Measurements from ENCODE around the gene M6PR. TPM values are rescaled to one million over a fixed set of nuclear protein-coding genes. Genes with fewer than 3 reads are reported as not detected.
A peak's percentile ranks its signal among the peaks of the same experiment; 100 is the strongest.
"Not testable (repeated sequence)": the region's sequence is repeated elsewhere in the genome, so short reads cannot be mapped to it uniquely, and the experiment has no call there.

Gene M6PR
- total RNA-seq, 4 donors from 2014 or later, result 72.8 to 122 (median 73.4) TPM

DNA sequence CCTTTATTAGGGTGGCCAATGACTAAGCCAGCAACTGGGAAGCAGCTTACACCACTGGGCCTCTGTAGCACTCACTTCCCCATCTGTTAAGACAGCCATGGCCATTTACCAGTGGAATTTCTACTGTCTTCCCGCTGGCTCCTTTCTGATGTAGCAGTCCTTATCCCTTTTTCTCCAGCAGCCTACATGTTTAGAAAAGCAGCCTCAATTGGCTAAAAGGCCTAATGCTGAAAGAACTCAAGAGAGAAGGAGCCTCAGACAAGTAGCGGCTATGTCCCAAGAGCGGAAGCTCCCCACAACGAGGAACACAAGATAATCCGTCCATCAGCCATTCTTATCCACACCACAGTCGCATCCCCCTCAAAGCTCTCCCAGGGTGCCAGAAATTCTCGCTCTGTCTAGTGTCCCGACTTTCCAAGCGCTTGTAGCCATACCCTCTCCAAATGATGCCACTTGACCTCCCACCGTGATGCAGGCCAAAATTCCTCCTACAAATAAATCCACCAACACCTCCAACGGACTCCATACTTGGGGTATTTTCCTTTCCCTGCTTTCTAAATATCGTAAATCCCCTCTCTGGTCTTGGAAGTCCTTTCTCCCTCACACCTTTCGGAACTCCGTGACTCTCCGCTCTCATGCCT is 624 bp downstream of the M6PR start:
- no peak for DNase-seq (ENCODE audit: low spot score in 2 of 2)
- intact Hi-C loops (cut with DNase I; ENCODE audit: low total_unique reads), result no loop called here

DNA sequence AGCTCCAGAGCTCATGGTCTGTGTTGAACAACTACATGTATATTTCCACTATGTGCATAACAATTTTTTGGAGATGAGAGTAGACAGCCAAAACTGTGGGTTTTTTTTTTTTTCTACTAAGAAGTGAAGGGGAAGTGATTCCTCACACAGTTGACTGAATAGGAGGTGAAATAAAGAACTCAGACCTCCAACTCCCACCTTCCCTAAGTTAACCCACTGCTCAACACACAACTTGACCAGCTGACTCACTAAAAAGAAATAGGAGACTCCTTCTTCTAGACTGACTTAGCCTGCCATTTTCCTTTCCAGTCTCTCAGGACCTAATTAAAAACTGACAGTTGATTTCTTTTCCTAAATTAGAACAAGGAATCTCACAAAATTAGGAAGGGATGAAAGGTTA is 1.7 kb downstream of the M6PR start:
- DNase-seq (ENCODE audit: low spot score in 2 of 2), result no peak
- intact Hi-C loops (cut with DNase I; ENCODE audit: low total_unique reads), result no loop called here
- no peak for TF ChIP-seq POLR2A (IDR thresholded peaks at IDR 0.05)
- TF ChIP-seq, protein P1, sequence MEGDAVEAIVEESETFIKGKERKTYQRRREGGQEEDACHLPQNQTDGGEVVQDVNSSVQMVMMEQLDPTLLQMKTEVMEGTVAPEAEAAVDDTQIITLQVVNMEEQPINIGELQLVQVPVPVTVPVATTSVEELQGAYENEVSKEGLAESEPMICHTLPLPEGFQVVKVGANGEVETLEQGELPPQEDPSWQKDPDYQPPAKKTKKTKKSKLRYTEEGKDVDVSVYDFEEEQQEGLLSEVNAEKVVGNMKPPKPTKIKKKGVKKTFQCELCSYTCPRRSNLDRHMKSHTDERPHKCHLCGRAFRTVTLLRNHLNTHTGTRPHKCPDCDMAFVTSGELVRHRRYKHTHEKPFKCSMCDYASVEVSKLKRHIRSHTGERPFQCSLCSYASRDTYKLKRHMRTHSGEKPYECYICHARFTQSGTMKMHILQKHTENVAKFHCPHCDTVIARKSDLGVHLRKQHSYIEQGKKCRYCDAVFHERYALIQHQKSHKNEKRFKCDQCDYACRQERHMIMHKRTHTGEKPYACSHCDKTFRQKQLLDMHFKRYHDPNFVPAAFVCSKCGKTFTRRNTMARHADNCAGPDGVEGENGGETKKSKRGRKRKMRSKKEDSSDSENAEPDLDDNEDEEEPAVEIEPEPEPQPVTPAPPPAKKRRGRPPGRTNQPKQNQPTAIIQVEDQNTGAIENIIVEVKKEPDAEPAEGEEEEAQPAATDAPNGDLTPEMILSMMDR (IDR thresholded peaks at IDR 0.05), result no peak
- H3K4me3 ChIP-seq (ENCODE audit: low read depth, poor library complexity, severe bottlenecking), result no peak overlapping the region

More for the DNA sequence above, 624 bp downstream of the M6PR start:
- 1% methylated on average over 15 of the region's 15 CpGs for WGBS, 2 donors
- peak overlapping the region; percentile 63 for H3K4me3 ChIP-seq (ENCODE audit: low read depth, poor library complexity, severe bottlenecking)
- TF ChIP-seq POLR2A (IDR thresholded peaks at IDR 0.05), result no peak
- TF ChIP-seq, protein P1 (IDR thresholded peaks at IDR 0.05), result no peak

DNA sequence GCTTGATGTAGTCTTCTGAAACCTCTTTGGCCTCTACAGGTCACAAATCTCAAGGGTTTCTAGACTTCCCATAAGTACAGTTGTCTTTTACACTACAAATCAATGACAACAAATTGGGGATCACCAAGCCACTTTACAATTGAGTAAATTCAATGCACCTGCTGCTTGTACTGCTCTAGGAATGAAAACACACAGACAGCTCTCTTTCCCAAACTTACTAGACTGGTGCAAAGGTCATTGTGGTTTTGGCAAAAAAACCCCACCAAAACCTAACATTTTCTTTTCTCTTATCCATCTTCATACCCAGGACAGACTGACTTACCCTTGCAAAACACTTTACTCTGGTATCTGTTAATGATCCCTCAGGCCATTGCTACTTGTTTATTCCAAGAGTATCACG is 2.7 kb downstream of the M6PR start:
- 73 to 85% methylated on average over 1 of the region's 1 CpG for WGBS, 2 donors
- DNase-seq (ENCODE audit: low spot score in 2 of 2), result no peak
- no peak overlapping the region for H3K4me3 ChIP-seq (ENCODE audit: low read depth, poor library complexity, severe bottlenecking)
- TF ChIP-seq POLR2A (IDR thresholded peaks at IDR 0.05), result no peak
- TF ChIP-seq, protein P1 (IDR thresholded peaks at IDR 0.05), result no peak
- intact Hi-C loops (cut with DNase I; ENCODE audit: low total_unique reads), result no loop called here

DNA sequence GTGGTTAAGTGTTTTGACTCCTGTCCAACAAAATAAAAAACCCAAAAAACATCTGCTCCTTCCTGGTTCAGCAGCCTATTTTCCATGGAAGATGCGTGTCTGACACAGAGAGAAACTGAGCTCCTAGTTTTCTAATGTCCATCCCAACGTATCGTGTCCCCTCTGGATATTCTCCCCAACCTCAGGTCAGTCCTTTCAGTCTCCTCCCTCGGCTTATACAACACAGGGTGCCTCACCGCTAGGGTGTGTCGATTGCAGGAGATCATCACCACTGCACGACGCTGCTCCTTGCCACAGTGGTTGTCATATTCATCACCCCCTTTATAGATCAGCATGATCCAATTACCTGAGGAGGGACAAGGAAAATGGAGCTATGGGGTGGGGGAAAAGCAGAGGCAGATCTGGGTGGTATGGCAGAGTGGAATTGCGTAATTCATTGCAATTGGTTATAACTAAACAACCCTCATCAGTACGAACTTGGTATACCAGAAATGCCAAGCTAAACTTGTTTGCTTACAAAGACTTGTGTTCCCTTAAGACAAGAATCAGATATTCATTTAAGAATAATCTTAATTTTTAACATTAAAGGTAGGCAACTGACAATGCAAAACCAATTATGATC is 5.8 kb downstream of the M6PR start:
- intact Hi-C loops (cut with DNase I; ENCODE audit: low total_unique reads), result no loop called here
- H3K4me3 ChIP-seq (ENCODE audit: low read depth, poor library complexity, severe bottlenecking), result no peak overlapping the region
- TF ChIP-seq POLR2A (IDR thresholded peaks at IDR 0.05), result no peak
- TF ChIP-seq, protein P1 (IDR thresholded peaks at IDR 0.05), result no peak
- DNase-seq (ENCODE audit: low spot score in 2 of 2), result no peak
- WGBS, 2 donors, result 91 to 93% methylated on average over 10 of the region's 10 CpGs

DNA sequence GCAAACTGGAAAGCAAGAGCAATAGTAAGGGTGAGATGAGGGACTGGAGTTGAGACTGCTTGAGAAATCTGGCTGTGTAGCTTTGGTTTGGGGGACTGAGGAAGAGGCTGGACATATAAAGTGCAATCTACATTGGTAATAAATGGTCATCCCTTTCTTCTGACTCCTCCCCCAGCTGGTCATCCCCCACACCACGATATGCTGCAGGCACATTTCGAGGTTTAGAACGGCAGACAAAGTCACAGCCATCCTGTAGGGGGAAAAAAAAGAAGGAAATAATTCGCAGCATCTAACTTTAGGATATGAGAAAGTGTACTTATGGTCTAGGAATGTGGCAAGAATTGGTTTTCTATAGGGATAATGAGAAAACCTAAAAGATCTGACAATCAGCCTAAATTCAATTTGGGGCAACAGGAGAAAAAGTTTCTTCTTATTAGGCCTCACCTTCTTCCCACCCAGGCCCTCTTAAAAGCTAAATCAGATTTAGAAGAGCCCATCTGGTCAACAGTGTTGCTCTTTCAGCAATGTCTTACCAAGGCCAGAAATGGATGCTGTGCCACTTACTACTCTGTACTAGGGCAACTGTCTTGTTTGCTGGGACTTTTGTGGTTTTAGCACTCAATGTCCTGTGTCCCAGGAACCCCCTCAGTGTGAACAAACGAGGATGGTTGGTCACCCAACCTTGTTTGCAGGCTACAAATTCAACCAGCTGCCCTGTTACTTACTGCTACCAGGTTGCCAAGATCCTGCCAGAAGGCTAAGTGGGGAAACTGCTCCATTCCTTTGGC is 7.6 kb downstream of the M6PR start:
- intact Hi-C loops (cut with DNase I; ENCODE audit: low total_unique reads), result no loop called here
- DNase-seq (ENCODE audit: low spot score in 2 of 2), result no peak
- 71 to 78% methylated on average over 5 of the region's 5 CpGs for WGBS, 2 donors
- TF ChIP-seq, protein P1 (IDR thresholded peaks at IDR 0.05), result no peak
- TF ChIP-seq POLR2A (IDR thresholded peaks at IDR 0.05), result no peak
- no peak overlapping the region for H3K4me3 ChIP-seq (ENCODE audit: low read depth, poor library complexity, severe bottlenecking)

DNA sequence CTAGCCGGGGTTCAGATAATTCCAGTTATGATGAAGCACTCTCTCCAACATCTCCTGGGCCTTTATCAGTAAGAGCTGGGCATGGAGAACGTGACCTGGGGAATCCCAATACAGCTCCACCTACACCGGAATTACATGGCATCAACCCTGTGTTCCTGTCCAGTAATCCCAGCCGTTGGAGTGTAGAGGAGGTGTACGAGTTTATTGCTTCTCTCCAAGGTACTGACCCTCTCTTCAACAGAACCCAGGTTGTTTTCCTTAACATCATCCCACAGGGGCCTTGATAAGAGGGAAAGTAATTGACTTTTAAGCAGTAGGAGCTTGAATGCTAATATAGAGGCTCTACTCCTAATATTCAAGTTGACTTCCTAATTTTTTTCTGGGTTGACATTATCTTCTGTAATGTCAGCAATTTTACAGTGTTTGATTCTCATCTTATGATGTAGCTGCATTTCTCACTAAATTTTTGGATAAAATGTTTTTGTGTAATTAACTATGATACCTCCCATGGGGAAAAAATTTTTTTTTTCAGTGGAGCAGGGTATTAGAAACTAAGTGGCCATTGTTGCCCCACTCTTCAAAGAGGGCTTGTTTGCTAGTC is 11.5 kb downstream of the M6PR start:
- H3K4me3 ChIP-seq (ENCODE audit: low read depth, poor library complexity, severe bottlenecking); DNase-seq (ENCODE audit: low spot score in 2 of 2); intact Hi-C loops (cut with DNase I; ENCODE audit: low total_unique reads): not testable (repeated sequence)
- 80 to 82% methylated on average over 5 of the region's 5 CpGs for WGBS, 2 donors
